Measurements from ENCODE around the gene MGAT4C.

- no peak for TF ChIP-seq POLR2AphosphoS5 (IDR thresholded peaks at IDR 0.05)
- TF ChIP-seq CTCF (IDR thresholded peaks at IDR 0.05) = no peak
- TF ChIP-seq POLR2A (IDR thresholded peaks at IDR 0.05) = no peak
Measured at GRCh38 chr12:86290615-86291014, 34.4 kb upstream of the MGAT4C start.

Measured in upper lobe of left lung (tissue), 4 donors.